ENCODE results near the gene TPH1. TPM values are rescaled to one million over a fixed set of nuclear protein-coding genes. Genes with fewer than 3 reads are reported as not detected.

TPH1 gene
- total RNA-seq, 8 experiments from 2014 or later = 0.15 to 1.4 (median 0.47) TPM

DNA sequence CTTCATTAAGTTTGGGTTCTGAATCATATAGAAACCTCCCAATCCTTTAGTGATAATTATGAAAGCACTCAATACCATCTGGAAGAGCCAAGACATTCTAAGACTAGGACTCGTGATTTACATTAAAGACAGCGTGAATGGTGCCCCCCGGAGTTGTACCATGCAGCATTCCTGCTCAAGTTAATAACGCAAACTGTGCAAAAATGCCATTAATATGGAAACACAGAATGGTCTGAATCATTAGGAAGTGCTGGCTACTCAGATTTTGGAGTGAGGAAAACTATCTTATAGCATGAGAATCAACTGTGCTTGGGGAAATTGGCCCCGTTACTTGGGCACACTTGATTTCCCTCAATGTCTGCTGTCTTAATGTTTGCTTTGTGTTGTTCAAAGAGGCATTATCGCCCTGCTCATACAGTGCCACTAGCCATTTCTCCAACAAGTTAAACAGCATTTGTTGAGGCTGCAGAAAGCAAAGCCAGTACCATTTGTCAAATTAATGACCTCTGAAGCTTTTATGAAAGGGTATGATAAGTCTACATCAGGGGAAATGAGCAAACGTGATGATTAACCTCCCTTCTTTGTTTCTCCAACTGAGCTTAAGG lies 18.5 kb upstream of the TPH1 start:
- Histone ChIP-seq H3K27ac (no peak overlapping the region), H3K4me1 (replicated peaks in 1 of 2) (no peaks in the 10 kb centered on the region), H3K4me3 (no peak overlapping the region)
- peak in 1 of 8 experiments; percentile 62 for ATAC-seq (replicated peaks in 6 of 8)
- WGBS, 10 experiments = 62 to 89% (median 83%) methylated on average over 4 to 7 of the region's 7 CpGs; no CpG with 5 or more reads in 1 of the 10 experiments
- in situ Hi-C loops (cut with MboI; ENCODE audit: low pct_unique_long_range_greater_than_20kb in 2 of 9, low sequenced_read_pairs in 9 of 9, unreplicated experiment in 9 of 9) = no loop called here

DNA sequence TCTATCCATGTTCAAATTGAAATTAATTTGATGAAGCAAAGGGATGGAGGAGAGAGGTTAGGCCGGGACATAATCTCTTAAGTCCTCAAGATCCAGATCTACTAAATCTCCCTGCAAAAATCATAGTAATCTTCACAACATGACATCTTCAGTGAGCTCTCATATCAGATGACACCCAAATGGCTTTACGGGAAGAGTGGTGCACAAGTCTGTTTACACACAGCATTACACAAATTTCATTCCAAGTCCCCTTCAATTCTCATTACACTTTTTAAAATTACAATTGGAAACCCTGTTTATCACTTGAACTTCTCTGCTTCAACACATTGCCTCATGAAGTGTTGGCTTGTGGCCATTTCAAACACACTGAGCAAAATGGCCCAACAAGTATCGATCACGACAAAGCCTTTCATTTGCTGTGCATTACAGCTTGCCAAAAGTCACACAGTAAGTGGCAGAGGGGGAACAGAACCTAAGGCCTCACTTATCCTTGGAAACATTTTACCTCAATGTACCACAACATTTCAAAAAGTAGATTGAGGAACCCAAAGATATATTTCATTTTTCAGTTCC lies 17.9 kb upstream of the TPH1 start:
- Histone ChIP-seq H3K4me1 (replicated peaks in 1 of 2) (no peaks in the 10 kb centered on the region), H3K27ac (no peak overlapping the region), H3K4me3 (no peak overlapping the region)
- in situ Hi-C loops (cut with MboI; ENCODE audit: low pct_unique_long_range_greater_than_20kb in 2 of 9, low sequenced_read_pairs in 9 of 9, unreplicated experiment in 9 of 9) = no loop called here
- 70 to 100% (median 100%) methylated on average over 1 to 4 of the region's 4 CpGs for WGBS, 10 experiments
- no peak for ATAC-seq (replicated peaks in 6 of 8)

DNA sequence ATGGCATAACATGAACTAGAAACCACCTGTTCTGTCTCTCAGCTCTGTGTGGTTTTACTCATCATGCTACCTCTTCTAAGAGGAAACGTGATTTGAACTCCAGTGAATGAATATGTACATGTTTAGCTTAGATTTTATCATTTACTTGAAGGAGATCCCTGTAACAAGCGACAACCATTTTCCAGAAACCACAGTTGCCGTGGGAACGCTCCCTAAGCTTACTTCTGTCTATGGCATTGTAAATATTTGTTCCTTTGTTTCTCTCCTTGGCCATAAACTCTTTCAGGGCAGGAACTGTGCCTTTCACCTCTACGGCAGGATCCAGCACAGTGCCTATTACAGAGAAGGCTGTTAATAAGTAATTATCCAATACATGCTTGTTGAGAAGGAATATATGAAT lies 17.1 kb upstream of the TPH1 start:
- H3K4me3 ChIP-seq = no peak overlapping the region
- H3K27ac ChIP-seq = no peak overlapping the region
- no peaks in the 10 kb centered on the region for H3K4me1 ChIP-seq (replicated peaks in 1 of 2)
- in situ Hi-C loops (cut with MboI; ENCODE audit: low pct_unique_long_range_greater_than_20kb in 2 of 9, low sequenced_read_pairs in 9 of 9, unreplicated experiment in 9 of 9) = no loop called here
- ATAC-seq (replicated peaks in 6 of 8) = peak in 2 of 8 experiments; percentile 57 to 88
- 0 to 80% (median 66%) methylated on average over 1 to 5 of the region's 5 CpGs for WGBS, 10 experiments

DNA sequence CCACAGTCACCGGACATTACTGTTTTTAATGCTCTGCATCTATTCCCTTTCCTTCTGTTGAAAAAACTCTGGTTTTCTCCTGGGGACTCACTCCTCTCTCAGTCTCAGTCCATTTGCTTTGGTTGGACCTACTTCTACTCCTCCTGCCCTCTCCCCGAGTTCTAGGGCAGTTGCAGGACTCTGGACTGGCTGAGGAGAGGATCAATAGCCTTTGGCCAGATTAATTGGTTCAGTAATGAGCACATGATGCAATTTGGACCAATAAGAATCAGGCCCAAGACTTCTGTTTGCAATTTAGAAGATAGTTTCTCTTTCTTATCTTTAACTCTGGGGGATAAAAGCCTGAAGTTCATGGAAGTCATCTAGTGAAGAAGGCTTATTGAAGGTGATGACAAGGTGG lies 15.3 kb upstream of the TPH1 start:
- WGBS, 10 experiments = 0 to 100% (median 91%) methylated on average over 1 to 2 of the region's 2 CpGs; no CpG with 5 or more reads in 5 of the 10 experiments
- Histone ChIP-seq H3K4me3 (no peak overlapping the region), H3K4me1 (replicated peaks in 1 of 2) (no peaks in the 10 kb centered on the region), H3K27ac (no peak overlapping the region)
- in situ Hi-C loops (cut with MboI; ENCODE audit: low pct_unique_long_range_greater_than_20kb in 2 of 9, low sequenced_read_pairs in 9 of 9, unreplicated experiment in 9 of 9) = no loop called here
- ATAC-seq (replicated peaks in 6 of 8) = no peak

DNA sequence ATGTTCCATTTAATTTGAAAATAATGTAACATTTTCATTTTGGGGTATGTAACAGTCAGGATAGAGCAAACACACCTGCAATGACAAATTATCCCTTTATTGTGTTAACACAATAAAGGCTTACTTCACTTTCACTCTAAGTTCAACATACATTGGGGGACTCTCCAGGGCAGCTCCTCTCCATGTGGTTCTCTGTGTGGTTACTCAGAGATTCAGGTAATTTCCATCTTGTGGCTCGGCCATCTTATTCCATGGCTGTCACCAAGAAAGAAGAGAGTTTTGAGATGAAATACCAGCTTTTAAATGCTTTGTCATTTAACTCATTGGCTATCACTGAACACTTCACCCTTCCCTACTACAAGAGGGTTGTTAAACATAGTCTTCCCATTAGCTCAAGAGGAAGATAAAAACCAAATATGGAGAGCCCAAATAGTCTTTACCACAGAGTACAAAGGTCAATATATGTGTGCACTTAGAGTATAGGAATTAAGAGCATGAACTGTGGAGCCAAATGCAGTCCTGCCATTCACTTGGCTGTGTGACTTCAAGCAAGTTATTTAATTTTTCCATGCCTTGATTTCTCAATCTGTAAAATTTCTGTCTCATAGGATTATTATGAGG lies 10.6 kb upstream of the TPH1 start:
- ATAC-seq (replicated peaks in 6 of 8) = no peak

DNA sequence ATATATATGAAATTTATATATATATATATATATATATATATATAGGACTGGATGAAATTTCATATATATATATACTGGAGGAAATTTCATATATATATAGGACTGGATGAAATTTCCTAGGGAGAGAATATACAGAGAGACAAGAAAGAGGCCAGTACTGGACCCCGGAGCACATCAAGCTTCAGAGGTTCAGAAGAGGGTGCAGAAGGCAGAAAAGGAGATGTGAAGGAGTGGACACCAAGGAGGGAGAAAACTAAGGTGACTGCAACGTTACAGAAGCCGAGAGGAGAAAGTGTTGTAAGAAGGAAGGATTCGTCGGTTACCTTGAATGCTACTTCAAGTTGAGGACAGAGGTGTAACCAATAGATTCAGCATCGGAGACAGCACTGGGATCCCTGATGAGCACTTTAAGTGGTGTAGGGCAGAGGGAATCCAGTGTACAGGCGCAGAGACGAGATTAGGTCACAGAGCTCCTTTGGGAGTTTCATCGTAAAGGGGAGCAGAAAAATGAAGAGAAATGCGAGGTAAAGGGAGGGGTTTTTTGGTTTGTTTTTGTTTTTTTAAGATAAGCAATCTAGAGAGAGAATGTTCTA lies 8.5 kb upstream of the TPH1 start:
- in situ Hi-C loops (cut with MboI; ENCODE audit: low pct_unique_long_range_greater_than_20kb in 2 of 9, low sequenced_read_pairs in 9 of 9, unreplicated experiment in 9 of 9) = no loop called here
- Histone ChIP-seq H3K4me1 (replicated peaks in 1 of 2) (no peaks in the 10 kb centered on the region), H3K4me3 (no peak overlapping the region), H3K27ac (no peak overlapping the region)
- 76 to 100% (median 83%) methylated on average over 4 to 10 of the region's 10 CpGs for WGBS, 10 experiments
- no peak for ATAC-seq (replicated peaks in 6 of 8)

More for the DNA sequence above, 10.6 kb upstream of the TPH1 start:
- Histone ChIP-seq H3K4me3 (no peak overlapping the region), H3K27ac (no peak overlapping the region), H3K4me1 (replicated peaks in 1 of 2) (no peaks in the 10 kb centered on the region)
- in situ Hi-C loops (cut with MboI; ENCODE audit: low pct_unique_long_range_greater_than_20kb in 2 of 9, low sequenced_read_pairs in 9 of 9, unreplicated experiment in 9 of 9) = no loop called here
- 40 to 86% (median 57%) methylated on average over 1 of the region's 1 CpG; no CpG with 5 or more reads in 7 of the 10 experiments for WGBS, 10 experiments

DNA sequence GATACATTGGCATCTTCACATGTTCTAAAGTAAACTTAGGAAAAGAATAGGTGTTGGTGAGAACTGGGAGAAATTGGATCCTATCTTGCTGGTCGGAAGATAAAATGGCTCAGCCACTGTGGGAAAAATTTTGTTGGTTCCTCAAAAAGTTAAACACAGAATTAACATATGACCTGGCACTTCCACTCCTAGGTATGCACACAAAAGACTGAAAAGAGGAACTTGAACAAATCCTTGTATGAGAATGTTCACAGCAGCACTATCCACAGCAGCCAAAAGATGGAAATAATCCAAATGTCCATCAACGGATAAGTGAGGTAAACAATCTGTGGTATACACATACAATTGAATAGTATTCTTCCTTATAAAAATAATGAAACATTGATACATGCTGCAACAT lies 4.8 kb upstream of the TPH1 start:
- WGBS, 10 experiments = 68 to 100% (median 91%) methylated on average over 1 to 2 of the region's 2 CpGs
- Histone ChIP-seq H3K27ac (no peak overlapping the region), H3K4me3 (no peak overlapping the region), H3K4me1 (replicated peaks in 1 of 2) (no peaks in the 10 kb centered on the region)
- no peak for ATAC-seq (replicated peaks in 6 of 8)
- in situ Hi-C loops (cut with MboI; ENCODE audit: low pct_unique_long_range_greater_than_20kb in 2 of 9, low sequenced_read_pairs in 9 of 9, unreplicated experiment in 9 of 9) = no loop called here

DNA sequence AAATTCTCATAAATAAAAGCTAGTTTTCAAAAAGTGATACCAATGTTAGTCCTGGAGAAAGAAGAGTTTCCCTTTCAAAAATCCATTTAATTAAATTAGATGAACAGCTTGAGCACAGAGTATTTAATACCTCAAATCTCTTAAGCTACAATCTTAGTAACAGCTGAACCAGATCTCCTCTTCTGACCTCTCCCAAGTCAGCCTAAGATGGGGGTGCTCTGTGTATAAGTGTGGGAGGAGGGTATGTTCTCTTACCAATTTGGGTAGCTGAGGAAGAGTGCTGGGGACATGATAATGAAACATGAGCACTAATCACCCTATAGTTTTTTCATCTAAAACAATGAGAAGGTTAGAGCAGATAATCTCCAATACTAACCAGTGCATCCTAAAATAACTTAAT lies 9.6 kb downstream of the TPH1 start:
- Histone ChIP-seq H3K4me1 (replicated peaks in 1 of 2) (no peaks in the 10 kb centered on the region), H3K27ac (no peak overlapping the region), H3K4me3 (no peak overlapping the region)
- in situ Hi-C loops (cut with MboI; ENCODE audit: low pct_unique_long_range_greater_than_20kb in 2 of 9, low sequenced_read_pairs in 9 of 9, unreplicated experiment in 9 of 9) = no loop called here
- no peak for ATAC-seq (replicated peaks in 6 of 8)

DNA sequence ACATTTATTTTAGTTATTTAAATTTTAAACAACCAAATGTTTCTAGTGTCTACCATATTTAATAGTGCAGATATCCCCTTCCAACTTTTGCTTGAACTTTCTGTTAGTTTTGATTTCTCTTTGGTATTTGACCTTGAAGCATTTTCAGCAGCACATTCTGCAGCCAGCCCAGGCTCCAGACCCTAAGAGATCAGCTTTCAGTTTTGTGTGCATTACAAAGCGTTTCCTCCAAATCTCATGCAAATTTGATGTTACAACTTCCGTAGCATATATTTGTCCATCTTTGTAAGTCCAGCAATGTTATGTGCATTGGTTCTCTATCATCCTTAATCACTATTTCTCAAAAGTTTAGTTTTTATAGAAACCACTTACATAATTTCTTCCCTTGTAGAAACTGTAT lies 18.6 kb downstream of the TPH1 start:
- ATAC-seq (replicated peaks in 6 of 8) = no peak
- H3K4me3 ChIP-seq = no peak overlapping the region
- WGBS, 10 experiments = 20 to 90% (median 63%) methylated on average over 1 to 2 of the region's 2 CpGs

DNA sequence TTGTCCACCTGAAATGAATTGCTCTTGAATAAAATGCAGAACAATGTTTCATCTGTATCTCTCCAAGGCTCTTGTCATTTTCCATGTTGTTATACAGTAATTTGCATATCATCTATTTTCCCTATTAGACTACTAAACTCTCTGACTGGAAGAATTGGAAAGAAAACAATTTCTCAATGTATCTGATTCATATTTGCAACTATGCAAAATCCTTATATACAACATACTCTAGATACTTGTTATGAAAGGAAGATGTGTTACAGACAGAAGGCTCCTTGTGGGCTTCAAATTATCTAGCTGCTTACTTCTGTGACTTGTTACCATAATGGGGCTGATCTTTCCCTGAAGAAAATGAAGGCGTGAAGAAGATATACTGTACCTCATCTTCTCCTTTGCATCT lies 23.6 kb downstream of the TPH1 start:
- in situ Hi-C loops (cut with MboI; ENCODE audit: low pct_unique_long_range_greater_than_20kb in 2 of 9, low sequenced_read_pairs in 9 of 9, unreplicated experiment in 9 of 9) = no loop called here
- Histone ChIP-seq H3K4me3 (no peak overlapping the region), H3K4me1 (replicated peaks in 1 of 2) (no peaks in the 10 kb centered on the region), H3K27ac (no peak overlapping the region)
- no peak for ATAC-seq (replicated peaks in 6 of 8)
- WGBS, 10 experiments = 0 to 100% (median 67%) methylated on average over 1 of the region's 1 CpG; no CpG with 5 or more reads in 6 of the 10 experiments

More for the DNA sequence above, 18.6 kb downstream of the TPH1 start:
- H3K4me1 ChIP-seq (replicated peaks in 1 of 2) = no peaks in the 10 kb centered on the region
- no peak overlapping the region for H3K27ac ChIP-seq
- in situ Hi-C loops (cut with MboI; ENCODE audit: low pct_unique_long_range_greater_than_20kb in 2 of 9, low sequenced_read_pairs in 9 of 9, unreplicated experiment in 9 of 9) = no loop called here

DNA sequence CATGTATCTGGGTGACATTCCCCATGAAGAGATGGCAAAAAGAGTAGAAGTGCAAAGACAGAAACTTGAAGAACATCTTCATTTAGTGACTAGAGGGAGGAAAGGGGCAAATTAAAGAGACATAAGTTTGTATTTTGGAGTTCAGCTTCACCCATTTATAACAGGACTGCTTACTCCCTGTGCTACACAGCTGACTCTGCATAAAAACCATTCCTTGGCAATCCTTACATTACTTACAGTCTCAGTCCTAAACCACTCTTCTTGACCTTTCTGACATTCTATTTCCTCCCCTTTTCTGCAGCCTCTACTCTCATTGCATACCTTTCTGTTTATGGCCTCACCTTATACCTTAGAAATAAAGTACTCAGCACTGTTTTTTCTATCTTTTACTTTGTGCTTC lies 26.4 kb downstream of the TPH1 start:
- Histone ChIP-seq H3K27ac (no peak overlapping the region), H3K4me3 (no peak overlapping the region), H3K4me1 (replicated peaks in 1 of 2) (no peaks in the 10 kb centered on the region)
- no peak for ATAC-seq (replicated peaks in 6 of 8)
- in situ Hi-C loops (cut with MboI; ENCODE audit: low pct_unique_long_range_greater_than_20kb in 2 of 9, low sequenced_read_pairs in 9 of 9, unreplicated experiment in 9 of 9) = no loop called here

DNA sequence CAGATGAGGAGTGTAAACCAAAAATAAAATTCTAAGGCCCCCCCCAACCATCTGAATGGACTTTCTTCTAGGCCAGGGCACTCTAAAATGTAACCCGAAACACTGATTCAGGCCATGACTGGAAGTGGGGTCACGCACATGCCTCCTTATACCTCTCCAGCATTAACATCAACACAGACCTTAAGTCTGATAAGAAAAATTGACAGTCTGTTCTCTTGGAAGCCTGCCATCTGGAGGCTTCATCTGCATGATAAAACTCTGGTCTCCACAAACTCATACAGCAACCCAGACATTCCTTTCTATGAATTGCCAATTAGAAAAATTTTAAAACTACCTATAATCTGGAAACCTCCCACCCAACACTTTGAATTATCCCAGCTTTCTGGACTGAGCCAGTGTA lies 29.3 kb downstream of the TPH1 start:
- no peak for ATAC-seq (replicated peaks in 6 of 8)
- H3K27ac ChIP-seq = no peak overlapping the region
- 64 to 100% (median 88%) methylated on average over 1 to 2 of the region's 2 CpGs; no CpG with 5 or more reads in 5 of the 10 experiments for WGBS, 10 experiments
- in situ Hi-C loops (cut with MboI; ENCODE audit: low pct_unique_long_range_greater_than_20kb in 2 of 9, low sequenced_read_pairs in 9 of 9, unreplicated experiment in 9 of 9) = no loop called here
- H3K4me3 ChIP-seq = no peak overlapping the region
- peaks cover 2 to 4% of the 10 kb centered on the region in 2 donors for H3K4me1 ChIP-seq (replicated peaks in 1 of 2)

DNA sequence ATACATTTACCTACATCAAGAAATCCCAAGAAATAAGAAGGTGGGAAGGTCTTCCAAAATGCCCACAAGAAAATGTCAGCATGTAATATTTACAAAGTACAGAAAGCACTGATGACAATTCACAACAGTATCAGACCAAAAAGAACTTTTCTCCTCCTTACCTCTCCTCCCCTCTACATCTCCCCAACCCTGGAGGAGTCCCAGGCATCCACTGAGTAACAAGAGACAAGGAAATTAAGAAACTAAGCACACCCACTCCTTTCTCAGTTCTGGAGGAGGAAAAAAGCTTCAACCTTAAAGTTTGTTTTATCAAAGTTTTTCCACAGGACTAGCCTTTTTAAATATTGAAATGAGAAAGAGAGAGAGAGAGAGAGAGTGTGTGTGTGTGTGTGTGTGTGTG lies 31.2 kb downstream of the TPH1 start:
- Histone ChIP-seq H3K4me1 (replicated peaks in 1 of 2) (peaks cover 5 to 6% of the 10 kb centered on the region in 2 donors), H3K4me3 (no peak overlapping the region), H3K27ac (no peak overlapping the region)
- in situ Hi-C loops (cut with MboI; ENCODE audit: low pct_unique_long_range_greater_than_20kb in 2 of 9, low sequenced_read_pairs in 9 of 9, unreplicated experiment in 9 of 9) = no loop called here
- no peak for ATAC-seq (replicated peaks in 6 of 8)
